ENCODE data around the gene PRKG1.
"Not testable (repeated sequence)": the region's sequence is repeated elsewhere in the genome, so short reads cannot be mapped to it uniquely, and the experiment has no call there.

PRKG1 gene

GRCh38 chr10:51270936-51271530 is 196.7 kb downstream of the PRKG1 start:
- WGBS (ENCODE audit: extremely low coverage, insufficient coverage, insufficient read length), result no CpG with 5 or more reads among the region's 2 CpGs

GRCh38 chr10:51272099-51272498 is 197.8 kb downstream of the PRKG1 start:
- not testable (repeated sequence) for H3K79me2 ChIP-seq (ENCODE audit: control insufficient read depth, insufficient read depth, low read length, poor library complexity); H2AFZ ChIP-seq (ENCODE audit: insufficient read depth, low read length, poor library complexity); H3K27me3 ChIP-seq (ENCODE audit: insufficient read depth, low read length); H3K4me3 ChIP-seq (ENCODE audit: low read depth, low read length); H3K9me3 ChIP-seq (ENCODE audit: insufficient read depth, low read depth, low read length); H4K91ac ChIP-seq (ENCODE audit: low read depth, low read length); H2BK12ac ChIP-seq (ENCODE audit: low read length); H3K14ac ChIP-seq (ENCODE audit: low read length); H3K4me2 ChIP-seq (ENCODE audit: low read length); H2BK5ac ChIP-seq (ENCODE audit: low read depth, low read length, poor library complexity); H2AK5ac ChIP-seq (ENCODE audit: low read length); H3K23ac ChIP-seq (ENCODE audit: low read length); H4K12ac ChIP-seq (ENCODE audit: low read depth, low read length); H3K4ac ChIP-seq (ENCODE audit: low read depth, low read length); H3K79me1 ChIP-seq (ENCODE audit: low read length); H3K18ac ChIP-seq (ENCODE audit: low read length); H3K9ac ChIP-seq (ENCODE audit: low read length); H2BK120ac ChIP-seq (ENCODE audit: insufficient read depth, low read length, poor library complexity); H3K4me1 ChIP-seq (ENCODE audit: control insufficient read depth in 1 of 2, insufficient read depth in 2 of 2, low read length in 2 of 2); H3K36me3 ChIP-seq (ENCODE audit: control insufficient read depth in 1 of 2, insufficient read depth in 2 of 2, low read length in 2 of 2); H4K8ac ChIP-seq (ENCODE audit: low read depth, low read length); DNase-seq; H3K27ac ChIP-seq (ENCODE audit: low read depth, low read length)
- no CpG with 5 or more reads among the region's 2 CpGs for WGBS (ENCODE audit: extremely low coverage, insufficient coverage, insufficient read length)

More at GRCh38 chr10:51270936-51271530, 196.7 kb downstream of the PRKG1 start:
- Histone ChIP-seq H4K8ac (ENCODE audit: low read depth, low read length) (no peak overlapping the region), H3K9me3 (ENCODE audit: insufficient read depth, low read depth, low read length) (no peaks in the 10 kb centered on the region), H3K79me1 (ENCODE audit: low read length) (no peaks in the 10 kb centered on the region), H3K27me3 (ENCODE audit: insufficient read depth, low read length) (no peaks in the 10 kb centered on the region), H3K4ac (ENCODE audit: low read depth, low read length) (no peak overlapping the region), H3K36me3 (ENCODE audit: control insufficient read depth in 1 of 2, insufficient read depth in 2 of 2, low read length in 2 of 2) (no peaks in the 10 kb centered on the region), H3K27ac (ENCODE audit: low read depth, low read length) (no peak overlapping the region), H2BK5ac (ENCODE audit: low read depth, low read length, poor library complexity) (no peak overlapping the region), H4K12ac (ENCODE audit: low read depth, low read length) (no peak overlapping the region), H3K18ac (ENCODE audit: low read length) (no peak overlapping the region), H3K4me3 (ENCODE audit: low read depth, low read length) (no peak overlapping the region), H2AK5ac (ENCODE audit: low read length) (no peak overlapping the region), H3K4me1 (ENCODE audit: control insufficient read depth in 1 of 2, insufficient read depth in 2 of 2, low read length in 2 of 2) (no peaks in the 10 kb centered on the region), H4K91ac (ENCODE audit: low read depth, low read length) (no peak overlapping the region), H3K23ac (ENCODE audit: low read length) (no peak overlapping the region), H3K9ac (ENCODE audit: low read length) (no peak overlapping the region), H3K14ac (ENCODE audit: low read length) (no peak overlapping the region), H2BK120ac (ENCODE audit: insufficient read depth, low read length, poor library complexity) (no peak overlapping the region), H2AFZ (ENCODE audit: insufficient read depth, low read length, poor library complexity) (no peak overlapping the region), H2BK12ac (ENCODE audit: low read length) (no peak overlapping the region), H3K4me2 (ENCODE audit: low read length) (no peak overlapping the region), H3K79me2 (ENCODE audit: control insufficient read depth, insufficient read depth, low read length, poor library complexity) (no peaks in the 10 kb centered on the region)
- no peak for DNase-seq

GRCh38 chr10:51272555-51272954 is 198.3 kb downstream of the PRKG1 start:
- DNase-seq, result no peak
- H3K4me1 ChIP-seq (ENCODE audit: control insufficient read depth in 1 of 2, insufficient read depth in 2 of 2, low read length in 2 of 2), result no peaks in the 10 kb centered on the region
- H4K91ac ChIP-seq (ENCODE audit: low read depth, low read length), result no peak overlapping the region
- no peaks in the 10 kb centered on the region for H3K36me3 ChIP-seq (ENCODE audit: control insufficient read depth in 1 of 2, insufficient read depth in 2 of 2, low read length in 2 of 2)
- H3K4me3 ChIP-seq (ENCODE audit: low read depth, low read length), result no peak overlapping the region
- no peak overlapping the region for H3K23ac ChIP-seq (ENCODE audit: low read length)
- no peak overlapping the region for H4K12ac ChIP-seq (ENCODE audit: low read depth, low read length)
- H2BK120ac ChIP-seq (ENCODE audit: insufficient read depth, low read length, poor library complexity), result no peak overlapping the region
- no peak overlapping the region for H3K4me2 ChIP-seq (ENCODE audit: low read length)
- H3K18ac ChIP-seq (ENCODE audit: low read length), result no peak overlapping the region
- H3K79me2 ChIP-seq (ENCODE audit: control insufficient read depth, insufficient read depth, low read length, poor library complexity), result no peaks in the 10 kb centered on the region
- no peak overlapping the region for H2BK5ac ChIP-seq (ENCODE audit: low read depth, low read length, poor library complexity)
- no peaks in the 10 kb centered on the region for H3K27me3 ChIP-seq (ENCODE audit: insufficient read depth, low read length)
- H3K27ac ChIP-seq (ENCODE audit: low read depth, low read length), result no peak overlapping the region
- no peak overlapping the region for H3K14ac ChIP-seq (ENCODE audit: low read length)
- H3K79me1 ChIP-seq (ENCODE audit: low read length), result no peaks in the 10 kb centered on the region
- no peaks in the 10 kb centered on the region for H3K9me3 ChIP-seq (ENCODE audit: insufficient read depth, low read depth, low read length)
- no peak overlapping the region for H3K9ac ChIP-seq (ENCODE audit: low read length)
- H4K8ac ChIP-seq (ENCODE audit: low read depth, low read length), result no peak overlapping the region
- no peak overlapping the region for H3K4ac ChIP-seq (ENCODE audit: low read depth, low read length)
- no peak overlapping the region for H2BK12ac ChIP-seq (ENCODE audit: low read length)
- no CpG with 5 or more reads among the region's 1 CpG for WGBS (ENCODE audit: extremely low coverage, insufficient coverage, insufficient read length)
- H2AFZ ChIP-seq (ENCODE audit: insufficient read depth, low read length, poor library complexity), result no peak overlapping the region
- no peak overlapping the region for H2AK5ac ChIP-seq (ENCODE audit: low read length)

GRCh38 chr10:51273574-51273973 is 199.3 kb downstream of the PRKG1 start:
- H4K12ac ChIP-seq (ENCODE audit: low read depth, low read length), result no peak overlapping the region
- no peak overlapping the region for H2BK120ac ChIP-seq (ENCODE audit: insufficient read depth, low read length, poor library complexity)
- no peak overlapping the region for H2BK12ac ChIP-seq (ENCODE audit: low read length)
- H3K36me3 ChIP-seq (ENCODE audit: control insufficient read depth in 1 of 2, insufficient read depth in 2 of 2, low read length in 2 of 2), result no peaks in the 10 kb centered on the region
- H3K18ac ChIP-seq (ENCODE audit: low read length), result no peak overlapping the region
- no peaks in the 10 kb centered on the region for H3K79me2 ChIP-seq (ENCODE audit: control insufficient read depth, insufficient read depth, low read length, poor library complexity)
- H3K23ac ChIP-seq (ENCODE audit: low read length), result no peak overlapping the region
- no peaks in the 10 kb centered on the region for H3K4me1 ChIP-seq (ENCODE audit: control insufficient read depth in 1 of 2, insufficient read depth in 2 of 2, low read length in 2 of 2)
- no peak overlapping the region for H2BK5ac ChIP-seq (ENCODE audit: low read depth, low read length, poor library complexity)
- no peak overlapping the region for H4K8ac ChIP-seq (ENCODE audit: low read depth, low read length)
- no peak overlapping the region for H3K4ac ChIP-seq (ENCODE audit: low read depth, low read length)
- no peak overlapping the region for H2AFZ ChIP-seq (ENCODE audit: insufficient read depth, low read length, poor library complexity)
- H3K4me3 ChIP-seq (ENCODE audit: low read depth, low read length), result no peak overlapping the region
- no CpG with 5 or more reads among the region's 5 CpGs for WGBS (ENCODE audit: extremely low coverage, insufficient coverage, insufficient read length)
- no peak overlapping the region for H4K91ac ChIP-seq (ENCODE audit: low read depth, low read length)
- H2AK5ac ChIP-seq (ENCODE audit: low read length), result no peak overlapping the region
- H3K79me1 ChIP-seq (ENCODE audit: low read length), result no peaks in the 10 kb centered on the region
- no peak overlapping the region for H3K27ac ChIP-seq (ENCODE audit: low read depth, low read length)
- H3K9me3 ChIP-seq (ENCODE audit: insufficient read depth, low read depth, low read length), result no peaks in the 10 kb centered on the region
- H3K9ac ChIP-seq (ENCODE audit: low read length), result no peak overlapping the region
- DNase-seq, result no peak
- no peaks in the 10 kb centered on the region for H3K27me3 ChIP-seq (ENCODE audit: insufficient read depth, low read length)
- H3K4me2 ChIP-seq (ENCODE audit: low read length), result no peak overlapping the region
- H3K14ac ChIP-seq (ENCODE audit: low read length), result no peak overlapping the region

Measured in trophoblast cell (in vitro differentiated cells and primary cell).